GM23248 (cell line): ENCODE measurements around the gene BAIAP2L2.

Experiments used
- EZH2 ChIP-seq: fragments of 200-600 bp; sonication (generic); IDR thresholded peaks from 2 replicates; pipeline ENCODE4 v1.6.1; 2018; ENCODE audit warnings: antibody characterized with exemption, mild to moderate bottlenecking; ENCODE audit not compliant: insufficient read depth, poor library complexity, severe bottlenecking
- EZH2phosphoT487 ChIP-seq: fragments of 200-600 bp; sonication (generic); IDR thresholded peaks from 2 replicates; pipeline ENCODE4 v1.6.1; 2018; ENCODE audit warnings: antibody characterized with exemption, moderate library complexity, mild to moderate bottlenecking, low read depth; ENCODE audit not compliant: insufficient read depth

DNA sequence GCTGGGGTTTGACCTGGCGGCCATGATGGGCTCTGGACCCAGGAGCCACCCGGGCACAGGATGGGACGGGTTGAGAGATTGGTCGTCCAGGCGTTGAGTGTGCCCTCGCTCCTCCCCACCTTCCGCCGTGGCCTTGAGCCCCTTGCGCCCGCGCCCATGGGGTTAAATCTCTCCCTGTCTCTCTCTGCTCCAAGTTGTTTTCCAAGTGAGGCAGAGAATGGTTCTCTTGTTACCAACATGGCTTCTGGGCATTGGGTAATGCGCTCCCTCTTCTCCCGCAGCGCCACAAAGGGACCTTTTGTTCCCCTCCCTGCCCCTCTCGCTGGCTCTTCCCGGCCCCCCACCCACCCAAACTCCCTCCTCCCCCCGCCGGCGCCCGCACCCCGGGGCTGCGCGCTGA is 72.1 kb downstream of the BAIAP2L2 start:
- TF ChIP-seq EZH2 = no peak
- no peak for TF ChIP-seq EZH2phosphoT487
